CD8-positive, alpha-beta memory T cell (primary cell): ENCODE results near the gene VPS13D. TPM values are rescaled to one million over a fixed set of nuclear protein-coding genes. Genes with fewer than 3 reads are reported as not detected.

ENCODE experiments used
- CTCF ChIA-PET: fragments of 350-600 bp; sonication (Branson Sonifier 250); formaldehyde crosslinking; loops from one replicate; lab custom pipeline; 2021; ENCODE audit warnings: antibody characterized with exemption; lab: Charles Lee
- POLR2A ChIA-PET: fragments of 350-600 bp; sonication (Branson Sonifier 250); formaldehyde crosslinking; loops from one replicate; lab custom pipeline; 2021; ENCODE audit warnings: antibody characterized with exemption; lab: Charles Lee
- DNase-seq, 5 donors: peaks; one replicate each; pipeline versions ENCODE4 v3.0.0 to v3.0.0-alpha.2; 2020 to 2022; ENCODE audit warnings: mixed read lengths in 1 of 5
- H3K27ac ChIP-seq: one replicate; pipeline ENCODE4 v1.7.0; 2013; ENCODE audit warnings: low read depth, mild to moderate bottlenecking, low read length, moderate library complexity
- H3K27me3 ChIP-seq: 2 replicates; pipeline ENCODE4 v1.7.0; 2013; ENCODE audit warnings: low read length, mild to moderate bottlenecking; ENCODE audit not compliant: insufficient read depth, poor library complexity, severe bottlenecking
- H3K36me3 ChIP-seq: 2 replicates; pipeline ENCODE4 v1.7.0; 2013; ENCODE audit warnings: mild to moderate bottlenecking, low read length, moderate library complexity; ENCODE audit not compliant: insufficient read depth
- H3K4me1 ChIP-seq: 2 replicates; pipeline ENCODE4 v1.7.0; 2013; ENCODE audit warnings: mild to moderate bottlenecking, low read length, moderate library complexity; ENCODE audit not compliant: insufficient read depth
- H3K4me3 ChIP-seq: 2 replicates; pipeline ENCODE4 v1.7.0; 2013; ENCODE audit warnings: mild to moderate bottlenecking, low read length
- H3K9me3 ChIP-seq: 2 replicates; pipeline ENCODE4 v1.7.0; 2013; ENCODE audit warnings: mild to moderate bottlenecking, low read length
- H3K27ac Mint-ChIP-seq, 8 donors: one replicate each; pipeline ENCODE4 v1.8.0; 2020 to 2021; ENCODE audit warnings: mixed read lengths in 8 of 8, mild to moderate bottlenecking in 6 of 8, inconsistent platforms in 3 of 8, moderate library complexity in 3 of 8
- H3K27me3 Mint-ChIP-seq, 2 donors: one replicate each; pipeline ENCODE4 v1.8.0; 2020 to 2021; ENCODE audit warnings: mixed read lengths in 2 of 2, mild to moderate bottlenecking in 1 of 2, moderate library complexity in 1 of 2
- H3K36me3 Mint-ChIP-seq, 3 donors: one replicate each; pipeline ENCODE4 v1.8.0; 2020 to 2021; ENCODE audit warnings: mixed read lengths in 3 of 3, inconsistent platforms in 1 of 3, mild to moderate bottlenecking in 1 of 3
- H3K4me1 Mint-ChIP-seq, 3 donors: one replicate each; pipeline ENCODE4 v1.8.0; 2020 to 2021; ENCODE audit warnings: mixed read lengths in 3 of 3, inconsistent platforms in 1 of 3, mild to moderate bottlenecking in 1 of 3
- H3K4me3 Mint-ChIP-seq, 7 donors: one replicate each; pipeline ENCODE4 v1.8.0; 2020 to 2021; ENCODE audit warnings: mixed read lengths in 7 of 7, mild to moderate bottlenecking in 6 of 7, moderate library complexity in 4 of 7, inconsistent platforms in 2 of 7
- H3K9me3 Mint-ChIP-seq, 5 donors: one replicate each; pipeline ENCODE4 v1.8.0; 2020 to 2022; ENCODE audit warnings: mixed read lengths in 5 of 5, mild to moderate bottlenecking in 3 of 5, moderate library complexity in 2 of 5, inconsistent platforms in 1 of 5
- polyA plus RNA-seq: library from polyadenylated mRNA; unstranded; fragments of 300-500 nt; fragmentation: Illumina TruSeq; gene quantifications from one replicate; pipeline ENCODE4 v1.2.3, GENCODE V29; 2021
- total RNA-seq, 2 experiments: library from RNA; stranded (reverse); gene quantifications; one replicate each; pipeline ENCODE4 v1.2.3, GENCODE V29; 2021

VPS13D gene
- total and polyA plus RNA-seq, 3 experiments from 2014 or later: 9.7 to 28.5 (median 24.1) TPM

GRCh38 chr1:12556957-12557935, 327.4 kb downstream of the VPS13D start:
- H3K27me3 ChIP-seq: no peaks in the 10 kb centered on the region
- peaks cover 0 to 2% (median under 1%) of the 10 kb centered on the region in 5 donors for H3K9me3 Mint-ChIP-seq
- H3K4me1 Mint-ChIP-seq: no peaks in the 10 kb centered on the region
- no peaks in the 10 kb centered on the region for H3K9me3 ChIP-seq
- H3K4me1 ChIP-seq: no peaks in the 10 kb centered on the region
- no peak overlapping the region for H3K27ac Mint-ChIP-seq
- ChIA-PET POLR2A (no interaction called here), CTCF (interaction anchor here (1.3 kb wide), 1 partner anchor 61 kb away, joined by 4 read pairs; the partner anchor contains the start of gene DHRS3)
- H3K27me3 Mint-ChIP-seq: peaks cover 0 to 4% of the 10 kb centered on the region in 2 donors
- no peak overlapping the region for H3K27ac ChIP-seq
- H3K4me3 Mint-ChIP-seq: no peak overlapping the region
- no peak overlapping the region for H3K4me3 ChIP-seq
- peaks cover 0 to 2% (median 0%) of the 10 kb centered on the region in 3 donors for H3K36me3 Mint-ChIP-seq
- no peaks in the 10 kb centered on the region for H3K36me3 ChIP-seq
- no peak for DNase-seq

- Histone ChIP-seq H3K9me3 (peaks cover 18% of the 10 kb centered on the region), H3K27ac (no peak overlapping the region), H3K27me3 (no peaks in the 10 kb centered on the region), H3K4me3 (no peak overlapping the region), H3K36me3 (no peaks in the 10 kb centered on the region), H3K4me1 (no peaks in the 10 kb centered on the region)
- H3K27me3 Mint-ChIP-seq: peaks cover 0 to 4% of the 10 kb centered on the region in 2 donors
- POLR2A ChIA-PET: no interaction called here
- H3K36me3 Mint-ChIP-seq: peaks cover 5 to 21% (median 15%) of the 10 kb centered on the region in 3 donors
- H3K4me1 Mint-ChIP-seq: no peaks in the 10 kb centered on the region
- peaks cover 19 to 27% (median 25%) of the 10 kb centered on the region in 5 donors for H3K9me3 Mint-ChIP-seq
- no peak overlapping the region for H3K4me3 Mint-ChIP-seq
- no peak for DNase-seq
- H3K27ac Mint-ChIP-seq: no peak overlapping the region
- CTCF ChIA-PET: no interaction called here
Observed at GRCh38 chr1:12561121-12561520, 331.3 kb downstream of the VPS13D start.

Other genes starting within 250 kb of the VPS13D start
- gene MFN2, start 249.6 kb upstream of the VPS13D start, total RNA-seq: 10 to 100 TPM; 97.1 to 97.2 TPM
- 40.9 TPM for gene MFN2, start 249.6 kb upstream of the VPS13D start, polyA plus RNA-seq
- 10 to 100 TPM; 37.0 to 37.6 TPM for gene MIIP, start 210.5 kb upstream of the VPS13D start, total RNA-seq
- 31.6 TPM for gene MIIP, start 210.5 kb upstream of the VPS13D start, polyA plus RNA-seq
- gene TNFRSF8, start 166.7 kb upstream of the VPS13D start, total RNA-seq: 1 to 10 TPM; 1.5 to 1.9 TPM
- not detected for gene TNFRSF8, start 166.7 kb upstream of the VPS13D start, polyA plus RNA-seq
- 100 to 1,000 TPM; 169 to 174 TPM for gene TNFRSF1B, start 63.0 kb upstream of the VPS13D start, total RNA-seq
- gene TNFRSF1B, start 63.0 kb upstream of the VPS13D start, polyA plus RNA-seq: 164 TPM